HepG2 (cell line): Measurements from ENCODE around the gene NHERF2. TPM values are rescaled to one million over a fixed set of nuclear protein-coding genes. Genes with fewer than 3 reads are reported as not detected.
A peak's percentile ranks its signal among the peaks of the same experiment; 100 is the strongest.

Experiments
- ATAC-seq: fragments of 200-7000 bp; cut with Tn5 transposase; 3 replicates; pipeline ENCODE4 v1.9.1; 2020; ENCODE audit warnings: mild to moderate bottlenecking, moderate library complexity
- BruUV-seq: library from RNA; stranded (reverse); fragments of 400-500 nt; replicated peaks from 2 replicates; lab custom pipeline; 2021; lab: Mats Ljungman, UMichigan
- CTCF ChIA-PET: fragments of 300-600 bp; formaldehyde crosslinking; extraction: SDS; loops from one replicate; lab custom pipeline; 2021; ENCODE audit warnings: low total read pairs, inconsistent platforms, low intra/inter-chr PET ratio; lab: Yijun Ruan, JAX
- POLR2A ChIA-PET: fragments of 350-600 bp; sonication (Branson Sonifier 250); formaldehyde crosslinking; loops from one replicate; lab custom pipeline; 2020; ENCODE audit warnings: antibody characterized with exemption, inconsistent platforms; lab: Yijun Ruan, JAX
- DNase-seq: peaks from one replicate; pipeline ENCODE4 v3.0.0-alpha.2; 2015; ENCODE audit warnings: low spot score
- FAIRE-seq: peaks from 3 replicates; lab custom pipeline; 2011; peaks lifted over from hg19 to GRCh38; lab: Jason Lieb, UNC
- H2AFZ ChIP-seq: one replicate; pipeline ENCODE4 v1.6.1; 2011; ENCODE audit warnings: low read length, inconsistent platforms
- H3K27ac ChIP-seq: fragments of 300-600 bp; 3 replicates; pipeline ENCODE4 v1.8.0; 2011; ENCODE audit warnings: mixed run types, mild to moderate bottlenecking, mixed read lengths, low read length, inconsistent platforms; ENCODE audit not compliant: insufficient read depth; ENCODE audit errors: extremely low read length
- H3K27me3 ChIP-seq, 2 experiments: fragments of 200-600 bp in 1 of 2; 2 replicates in 1 of 2; 3 replicates in 1 of 2; pipeline versions ENCODE4 v1.6.0 to v1.8.0; 2011; ENCODE audit warnings: low read length in 2 of 2, mild to moderate bottlenecking in 2 of 2, moderate library complexity in 2 of 2, inconsistent platforms in 1 of 2; ENCODE audit not compliant: insufficient read depth in 2 of 2, control insufficient read depth in 1 of 2
- H3K36me3 ChIP-seq, 2 experiments: fragments of 200-600 bp in 1 of 2; replicated peaks in 1 of 2; 2 replicates in 1 of 2; 3 replicates in 1 of 2; pipeline versions ENCODE4 v1.5.1 to v1.8.0; 2011; ENCODE audit warnings: low read length in 2 of 2, inconsistent platforms in 1 of 2; ENCODE audit not compliant: insufficient read depth in 2 of 2, control insufficient read depth in 1 of 2
- H3K4me1 ChIP-seq: 2 replicates; pipeline ENCODE4 v1.5.1; 2012; ENCODE audit warnings: low read length, inconsistent platforms; ENCODE audit not compliant: insufficient read depth
- H3K4me2 ChIP-seq: 2 replicates; pipeline ENCODE4 v1.6.0; 2011; ENCODE audit warnings: low read depth, low read length, inconsistent platforms
- H3K4me3 ChIP-seq, 3 experiments: fragments of 200-600 bp in 1 of 3; sonication (generic), shearing (Covaris generic) in 1 of 3; replicated peaks in 1 of 3; 2 replicates each; pipeline ENCODE4 v1.5.1; 2011 to 2016; ENCODE audit warnings: low read length in 3 of 3, inconsistent platforms in 2 of 3, low read depth in 2 of 3, mild to moderate bottlenecking in 2 of 3, control low read depth in 1 of 3, mixed read lengths in 1 of 3; ENCODE audit not compliant: insufficient read depth in 1 of 3
- H3K79me2 ChIP-seq: one replicate; pipeline ENCODE4 v1.6.1; 2011; ENCODE audit warnings: low read length, inconsistent platforms; ENCODE audit not compliant: insufficient read depth
- H3K9ac ChIP-seq: 2 replicates; pipeline ENCODE4 v1.6.0; 2011; ENCODE audit warnings: mild to moderate bottlenecking, low read depth, low read length, inconsistent platforms; ENCODE audit not compliant: insufficient read depth
- H3K9me3 ChIP-seq: 2 replicates; pipeline ENCODE4 v1.5.1; 2012; ENCODE audit warnings: mild to moderate bottlenecking, low read length
- H4K20me1 ChIP-seq: 2 replicates; pipeline ENCODE4 v1.6.0; 2011; ENCODE audit warnings: inconsistent platforms, mild to moderate bottlenecking, low read length, moderate library complexity; ENCODE audit not compliant: insufficient read depth
- CBFB ChIP-seq: sonication (generic); formaldehyde crosslinking; IDR thresholded peaks from 2 replicates; pipeline ENCODE4 v1.4.0; 2020; ENCODE audit warnings: missing genetic modification reagents
- HNRNPK ChIP-seq: fragments of 200-400 bp; formaldehyde crosslinking; IDR thresholded peaks from 2 replicates; pipeline ENCODE4 v1.6.1; 2018; ENCODE audit warnings: low read length, low read depth, moderate library complexity, mild to moderate bottlenecking; ENCODE audit not compliant: poor library complexity, severe bottlenecking
- KDM2A ChIP-seq: sonication (generic); formaldehyde crosslinking; IDR thresholded peaks from 2 replicates; pipeline ENCODE4 v1.4.0; 2020; ENCODE audit warnings: low read depth, missing genetic modification reagents, borderline replicate concordance
- PHF20 ChIP-seq: sonication (generic); formaldehyde crosslinking; IDR thresholded peaks from 2 replicates; pipeline ENCODE4 v1.5.0; 2020; ENCODE audit warnings: mild to moderate bottlenecking, missing genetic modification reagents
- SP1 ChIP-seq, 2 experiments: fragments of 450-650 bp in 1 of 2; sonication (generic) in 1 of 2; formaldehyde crosslinking in 1 of 2; IDR thresholded peaks; 2 replicates each; pipeline versions ENCODE4 v1.4.0 to v1.6.1; 2016 to 2020; ENCODE audit warnings: missing genetic modification reagents in 1 of 2
- TAF1 ChIP-seq: sonication (generic); formaldehyde crosslinking; IDR thresholded peaks from 2 replicates; pipeline ENCODE4 v1.4.0; 2020; ENCODE audit warnings: missing genetic modification reagents
- TMF1 ChIP-seq: sonication (generic); formaldehyde crosslinking; IDR thresholded peaks from 2 replicates; pipeline ENCODE4 v1.8.1; 2022; ENCODE audit warnings: low read depth, missing genetic modification reagents
- ZBTB20 ChIP-seq: sonication (generic); formaldehyde crosslinking; IDR thresholded peaks from 2 replicates; pipeline ENCODE4 v1.8.1; 2023; ENCODE audit warnings: missing genetic modification reagents, low read depth, mild to moderate bottlenecking, borderline replicate concordance
- WGBS: methylation state at CpG from one replicate; pipeline ENCODE4 v1.1.6; 2017; ENCODE audit warnings: low lambda C conversion rate; 5-methylcytosine and 5-hydroxymethylcytosine counted together
- in situ Hi-C: cut with HindIII; loops from 2 replicates; pipeline ENCODE4 v1.10.0; 2017; ENCODE audit warnings: low pct_unique_long_range_greater_than_20kb; ENCODE audit not compliant: extremely low pct_ligation_motif_present
- intact Hi-C: fragments of 100-400 bp; cut with micrococcal nuclease; formaldehyde crosslinking; loops from one replicate; pipeline ENCODE4 v1.10.0; 2022; ENCODE audit not compliant: unreplicated experiment
- polyA plus RNA-seq, 8 experiments: library from polyadenylated mRNA; depleted of rRNA in 3 of 8; stranded (reverse) in 7 of 8; unstranded in 1 of 8; fragments of >200 nt; fragmentation: Illumina TruSeq in 4 of 8; extraction: Trizol in 4 of 8; gene quantifications; 2 replicates each; pipeline versions ENCODE4 v1.2.1 to v1.2.3, GENCODE V29; 2011 to 2016; ENCODE audit warnings: low read depth in 4 of 8, missing spikeins in 1 of 8, mixed read lengths in 1 of 8; ENCODE audit not compliant: insufficient read depth in 1 of 8
- total RNA-seq, 5 experiments: library from RNA; depleted of rRNA; stranded (reverse); fragments of >200 nt; fragmentation: Illumina TruSeq; extraction: Trizol; gene quantifications; 2 replicates each; pipeline ENCODE4 v1.2.3, GENCODE V29; 2016; ENCODE audit warnings: low read depth in 1 of 5
- TF ChIP-seq, protein P1 (sequence below): sonication (generic); formaldehyde crosslinking; IDR thresholded peaks from 2 replicates; pipeline ENCODE4 v1.5.0; 2020; ENCODE audit warnings: missing genetic modification reagents, mild to moderate bottlenecking, borderline replicate concordance
- TF ChIP-seq, protein P2 (sequence below): sonication (generic); formaldehyde crosslinking; IDR thresholded peaks from 2 replicates; pipeline ENCODE4 v1.4.0; 2020; ENCODE audit warnings: missing genetic modification reagents, borderline replicate concordance

The NHERF2 gene
- total and polyA plus RNA-seq, 2 of the 13 experiments (the other 11 are each of a cell fraction or from before 2014, with no cell fraction given): 23.7 to 39.3 TPM

GRCh38 chr16:1990101-1990350 lies 36.7 kb upstream of the NHERF2 start:
- H3K4me2 ChIP-seq: peak overlapping the region; percentile 95
- no peak overlapping the region for H2AFZ ChIP-seq
- H3K27me3 ChIP-seq: peaks cover 0 to 8% of the 10 kb centered on the region in 2 experiments; a peak in 2 of 5 replicates
- 0% methylated on average over 2 of the region's 25 CpGs for WGBS
- H3K27ac ChIP-seq: no peak overlapping the region
- FAIRE-seq (no peak), ATAC-seq (peak; percentile 5), DNase-seq (no peak)
- no peaks in the 10 kb centered on the region for H4K20me1 ChIP-seq
- ChIA-PET CTCF (interaction anchor here (0.6 kb wide), 1 partner anchor 14 kb away, joined by 3 read pairs; no protein-coding TSS in a partner anchor), POLR2A (interaction anchor here (0.8 to 2.0 kb wide), 7 partner anchors 14 to 165 kb away, joined by 3 to 13 read pairs (median 5); partner anchors contain the start of genes RPS2 and TRAF7)
- peak overlapping the region in 2 of 3 experiments; percentile 77 to 82; a peak in 4 of 6 replicates for H3K4me3 ChIP-seq
- peaks cover 68% of the 10 kb centered on the region for H3K4me1 ChIP-seq
- H3K9ac ChIP-seq: no peak overlapping the region
- TF ChIP-seq HNRNPK (peak; percentile 39), KDM2A (no peak)
- peaks cover 12 to 15% of the 10 kb centered on the region in 2 experiments; a peak in 4 of 5 replicates for H3K36me3 ChIP-seq
- no TSS peak for BruUV-seq
- H3K79me2 ChIP-seq: peaks cover 9% of the 10 kb centered on the region
- intact Hi-C loops (no loop called here), in situ Hi-C loops (no loop called here)
- H3K9me3 ChIP-seq: no peaks in the 10 kb centered on the region

DNA sequence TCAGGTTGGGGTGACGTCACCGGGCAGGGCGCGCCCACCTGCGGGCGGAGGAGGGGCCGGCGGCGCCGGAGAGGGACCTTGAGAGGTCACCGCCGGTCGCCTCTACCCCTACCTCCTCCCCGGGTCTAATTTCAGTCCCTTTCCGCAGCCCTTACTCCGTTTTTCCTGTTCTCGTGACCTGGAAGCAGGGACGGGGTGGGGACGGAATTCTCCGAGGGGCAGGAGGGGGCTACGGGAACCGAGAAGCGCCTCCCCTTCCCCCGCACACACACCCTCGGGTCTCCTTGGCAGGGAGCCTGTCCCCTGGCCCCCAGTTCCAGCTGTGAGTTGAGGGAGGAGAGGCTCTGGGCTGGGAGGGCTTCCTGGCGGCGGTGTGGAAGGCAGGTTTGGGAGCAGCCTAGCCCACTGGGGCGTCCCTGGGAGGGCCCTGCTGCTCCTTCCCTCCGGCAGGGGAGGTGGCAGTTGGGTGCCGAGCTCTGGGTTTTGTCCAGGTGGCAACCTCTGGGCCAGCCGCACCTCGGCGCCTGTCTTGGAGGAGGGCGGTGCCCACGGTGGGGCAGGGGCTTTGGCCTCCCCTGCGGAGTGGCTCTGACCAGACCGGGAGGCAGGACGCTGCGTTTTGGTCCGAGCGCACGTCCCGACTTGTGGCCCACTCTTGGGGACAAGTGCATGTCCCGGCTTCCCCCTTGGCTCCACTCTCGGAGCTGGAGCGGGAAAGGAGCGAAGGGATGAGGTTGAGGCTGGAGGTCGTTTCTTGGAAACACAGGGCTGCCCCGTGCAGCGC lies 36.2 kb upstream of the NHERF2 start:
- Histone ChIP-seq H3K4me1 (peaks cover 63% of the 10 kb centered on the region), H3K36me3 (peaks cover 12 to 15% of the 10 kb centered on the region in 2 experiments; a peak in 4 of 5 replicates), H2AFZ (no peak overlapping the region), H3K79me2 (peaks cover 4% of the 10 kb centered on the region), H3K4me3 (peak overlapping the region; percentile 60 to 82 (median 77)), H3K9ac (peak overlapping the region; percentile 60), H3K4me2 (peak overlapping the region; percentile 95), H3K27ac (no peak overlapping the region), H3K9me3 (no peaks in the 10 kb centered on the region), H3K27me3 (peaks cover 0 to 8% of the 10 kb centered on the region in 2 experiments; a peak in 2 of 5 replicates), H4K20me1 (no peaks in the 10 kb centered on the region)
- DNase-seq (peak; percentile 34), ATAC-seq (peak; percentile 19), FAIRE-seq (no peak)
- ChIA-PET POLR2A (interaction anchor here (0.8 to 2.0 kb wide), 7 partner anchors 13 to 165 kb away, joined by 3 to 13 read pairs (median 5); partner anchors contain the start of genes RPS2 and TRAF7), CTCF (no interaction called here)
- in situ Hi-C loops: no loop called here
- WGBS: under 1% methylated on average over 31 of the region's 50 CpGs
- no TSS peak for BruUV-seq
- intact Hi-C loops: no loop called here
- TF ChIP-seq SP1 (IDR thresholded peaks at IDR 0.05) (no peak), SP1 (CRISPR knock-in tag; IDR thresholded peaks at IDR 0.05) (no peak), TAF1 (CRISPR knock-in tag) (0 out of 2 replicates have a peak, but pooled peaks have one; percentile 23), CBFB (CRISPR knock-in tag) (0 out of 2 replicates have a peak, but pooled peaks have one; percentile 6), ZBTB20 (CRISPR knock-in tag) (0 out of 2 replicates have a peak, but pooled peaks have one; percentile 25), PHF20 (CRISPR knock-in tag) (no peak), TMF1 (no peak)
- TF ChIP-seq, protein P1, sequence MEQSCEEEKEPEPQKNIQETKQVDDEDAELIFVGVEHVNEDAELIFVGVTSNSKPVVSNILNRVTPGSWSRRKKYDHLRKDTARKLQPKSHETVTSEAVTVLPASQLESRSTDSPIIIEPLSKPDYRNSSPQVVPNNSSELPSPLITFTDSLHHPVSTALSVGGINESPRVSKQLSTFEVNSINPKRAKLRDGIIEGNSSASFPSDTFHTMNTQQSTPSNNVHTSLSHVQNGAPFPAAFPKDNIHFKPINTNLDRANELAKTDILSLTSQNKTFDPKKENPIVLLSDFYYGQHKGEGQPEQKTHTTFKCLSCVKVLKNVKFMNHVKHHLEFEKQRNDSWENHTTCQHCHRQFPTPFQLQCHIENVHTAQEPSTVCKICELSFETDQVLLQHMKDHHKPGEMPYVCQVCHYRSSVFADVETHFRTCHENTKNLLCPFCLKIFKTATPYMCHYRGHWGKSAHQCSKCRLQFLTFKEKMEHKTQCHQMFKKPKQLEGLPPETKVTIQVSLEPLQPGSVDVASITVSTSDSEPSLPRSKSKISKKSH (CRISPR knock-in tag): no peak; the same call in 1 of the 2 replicates
- TF ChIP-seq, protein P2, sequence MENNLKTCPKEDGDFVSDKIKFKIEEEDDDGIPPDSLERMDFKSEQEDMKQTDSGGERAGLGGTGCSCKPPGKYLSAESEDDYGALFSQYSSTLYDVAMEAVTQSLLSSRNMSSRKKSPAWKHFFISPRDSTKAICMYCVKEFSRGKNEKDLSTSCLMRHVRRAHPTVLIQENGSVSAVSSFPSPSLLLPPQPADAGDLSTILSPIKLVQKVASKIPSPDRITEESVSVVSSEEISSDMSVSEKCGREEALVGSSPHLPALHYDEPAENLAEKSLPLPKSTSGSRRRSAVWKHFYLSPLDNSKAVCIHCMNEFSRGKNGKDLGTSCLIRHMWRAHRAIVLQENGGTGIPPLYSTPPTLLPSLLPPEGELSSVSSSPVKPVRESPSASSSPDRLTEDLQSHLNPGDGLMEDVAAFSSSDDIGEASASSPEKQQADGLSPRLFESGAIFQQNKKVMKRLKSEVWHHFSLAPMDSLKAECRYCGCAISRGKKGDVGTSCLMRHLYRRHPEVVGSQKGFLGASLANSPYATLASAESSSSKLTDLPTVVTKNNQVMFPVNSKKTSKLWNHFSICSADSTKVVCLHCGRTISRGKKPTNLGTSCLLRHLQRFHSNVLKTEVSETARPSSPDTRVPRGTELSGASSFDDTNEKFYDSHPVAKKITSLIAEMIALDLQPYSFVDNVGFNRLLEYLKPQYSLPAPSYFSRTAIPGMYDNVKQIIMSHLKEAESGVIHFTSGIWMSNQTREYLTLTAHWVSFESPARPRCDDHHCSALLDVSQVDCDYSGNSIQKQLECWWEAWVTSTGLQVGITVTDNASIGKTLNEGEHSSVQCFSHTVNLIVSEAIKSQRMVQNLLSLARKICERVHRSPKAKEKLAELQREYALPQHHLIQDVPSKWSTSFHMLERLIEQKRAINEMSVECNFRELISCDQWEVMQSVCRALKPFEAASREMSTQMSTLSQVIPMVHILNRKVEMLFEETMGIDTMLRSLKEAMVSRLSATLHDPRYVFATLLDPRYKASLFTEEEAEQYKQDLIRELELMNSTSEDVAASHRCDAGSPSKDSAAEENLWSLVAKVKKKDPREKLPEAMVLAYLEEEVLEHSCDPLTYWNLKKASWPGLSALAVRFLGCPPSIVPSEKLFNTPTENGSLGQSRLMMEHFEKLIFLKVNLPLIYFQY: 0 out of 2 replicates have a peak, but pooled peaks have one; percentile 49
